ENCODE measurements around the gene SDK2. TPM values are rescaled to one million over a fixed set of nuclear protein-coding genes. Genes with fewer than 3 reads are reported as not detected.

SDK2 gene
- total and polyA plus RNA-seq, 2 of the 8 experiments (the other 6 are each of a cell fraction or from before 2014, with no cell fraction given) = 3.9 to 4.1 TPM

DNA sequence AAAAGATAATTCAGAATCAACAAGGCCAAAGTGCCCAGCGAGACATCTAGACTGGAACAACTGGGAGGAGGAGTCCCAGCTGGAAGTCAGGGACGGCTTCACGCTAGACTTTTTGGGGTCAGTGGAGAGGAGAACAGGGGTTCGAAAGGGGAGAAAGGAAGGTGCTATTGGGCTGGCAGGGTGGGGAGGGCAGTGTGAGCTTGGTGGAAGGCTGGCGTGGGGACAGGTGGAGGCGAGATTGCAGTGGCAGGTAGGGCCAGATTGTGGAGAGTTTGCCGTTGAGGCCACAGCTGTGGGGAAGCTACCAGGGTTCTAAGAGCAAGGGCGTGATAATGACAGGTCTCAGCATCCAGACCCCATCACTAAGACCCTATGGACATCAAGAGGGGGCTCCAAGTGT is 10.5 kb downstream of the SDK2 start (continued):
- TF ChIP-seq NANOG (IDR thresholded peaks at IDR 0.05; ENCODE audit: insufficient read depth, low read depth, low read length, poor library complexity, severe bottlenecking) = no peak
- no peak for TF ChIP-seq GTF2F1 (IDR thresholded peaks at IDR 0.05; ENCODE audit: borderline replicate concordance, low read depth, low read length)
- TF ChIP-seq SIX5 (IDR thresholded peaks at IDR 0.05; ENCODE audit: low read depth, low read length) = no peak
- no peak for TF ChIP-seq SP2 (IDR thresholded peaks at IDR 0.05; ENCODE audit: low read length)
- no peak for TF ChIP-seq TCF12 (IDR thresholded peaks at IDR 0.05; ENCODE audit: low read depth, low read length)
- TF ChIP-seq ATF3 (IDR thresholded peaks at IDR 0.05; ENCODE audit: insufficient read depth, low read depth, low read length) = no peak
- no peak for TF ChIP-seq KDM1A (IDR thresholded peaks at IDR 0.05; ENCODE audit: borderline replicate concordance, low read length)
